Mucosa of stomach (tissue), 1 donor: ENCODE data around the gene TOR2A.

Experiments used
- H3K27me3 ChIP-seq: one replicate; pipeline ENCODE4 v1.7.0; 2013; ENCODE audit warnings: mild to moderate bottlenecking, low read length; ENCODE audit not compliant: control insufficient read depth, insufficient read depth
- H3K36me3 ChIP-seq: one replicate; pipeline ENCODE4 v1.7.0; 2013; ENCODE audit warnings: low read length; ENCODE audit not compliant: control insufficient read depth, insufficient read depth
- H3K4me1 ChIP-seq: one replicate; pipeline ENCODE4 v1.7.0; 2013; ENCODE audit warnings: mild to moderate bottlenecking, low read length; ENCODE audit not compliant: control insufficient read depth, insufficient read depth
- H3K4me3 ChIP-seq: one replicate; pipeline ENCODE4 v1.7.0; 2013; ENCODE audit warnings: low read length
- H3K9ac ChIP-seq: one replicate; pipeline ENCODE4 v1.7.0; 2013; ENCODE audit warnings: mild to moderate bottlenecking, low read length, moderate library complexity
- H3K9me3 ChIP-seq: one replicate; pipeline ENCODE4 v1.7.0; 2013; ENCODE audit warnings: mild to moderate bottlenecking, low read length, moderate library complexity; ENCODE audit not compliant: control insufficient read depth
- donor health status: Pancreatic carcinoma.

Gene TOR2A

DNA sequence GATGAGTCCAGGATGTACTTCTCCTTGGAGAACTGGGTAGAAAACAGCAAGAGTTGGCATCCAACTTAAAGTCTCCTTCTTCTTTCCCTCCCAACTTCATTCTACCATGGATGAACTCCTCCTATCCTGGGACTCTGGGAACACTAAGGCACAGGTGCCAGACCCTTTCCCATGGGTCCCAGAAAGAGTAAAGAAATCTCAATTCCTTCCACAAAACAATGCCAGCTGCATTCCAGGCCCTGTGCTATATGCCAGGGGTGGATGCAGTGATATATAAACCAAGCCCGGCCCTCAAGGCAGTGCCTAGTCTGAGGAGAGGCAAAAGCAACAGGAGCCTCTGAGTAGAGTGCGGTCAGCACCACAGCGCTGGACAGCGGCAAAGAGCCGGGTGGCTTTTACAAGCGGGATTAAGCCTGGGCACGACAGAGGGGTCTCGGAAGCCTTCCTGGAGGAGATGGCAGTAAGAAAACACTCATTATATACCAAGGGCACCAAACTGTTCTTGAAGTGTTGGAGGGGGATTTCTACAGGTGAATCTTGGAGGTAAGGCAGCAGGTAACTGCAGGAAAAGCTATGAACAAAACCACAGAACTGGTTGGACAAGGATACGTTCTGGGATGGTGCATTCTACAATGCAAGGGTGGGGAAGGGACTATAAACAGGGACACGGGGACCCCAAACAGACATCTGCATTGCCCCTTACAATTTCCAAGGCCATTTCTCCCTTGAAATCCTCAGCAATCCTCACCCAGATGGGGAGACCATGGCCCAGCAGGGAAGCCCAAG, 16.4 kb upstream of the TOR2A start:
- Histone ChIP-seq H3K27me3 (peaks cover 37% of the 10 kb centered on the region), H3K9me3 (no peaks in the 10 kb centered on the region), H3K36me3 (no peaks in the 10 kb centered on the region), H3K4me1 (no peaks in the 10 kb centered on the region), H3K9ac (no peak overlapping the region), H3K4me3 (no peak overlapping the region)

DNA sequence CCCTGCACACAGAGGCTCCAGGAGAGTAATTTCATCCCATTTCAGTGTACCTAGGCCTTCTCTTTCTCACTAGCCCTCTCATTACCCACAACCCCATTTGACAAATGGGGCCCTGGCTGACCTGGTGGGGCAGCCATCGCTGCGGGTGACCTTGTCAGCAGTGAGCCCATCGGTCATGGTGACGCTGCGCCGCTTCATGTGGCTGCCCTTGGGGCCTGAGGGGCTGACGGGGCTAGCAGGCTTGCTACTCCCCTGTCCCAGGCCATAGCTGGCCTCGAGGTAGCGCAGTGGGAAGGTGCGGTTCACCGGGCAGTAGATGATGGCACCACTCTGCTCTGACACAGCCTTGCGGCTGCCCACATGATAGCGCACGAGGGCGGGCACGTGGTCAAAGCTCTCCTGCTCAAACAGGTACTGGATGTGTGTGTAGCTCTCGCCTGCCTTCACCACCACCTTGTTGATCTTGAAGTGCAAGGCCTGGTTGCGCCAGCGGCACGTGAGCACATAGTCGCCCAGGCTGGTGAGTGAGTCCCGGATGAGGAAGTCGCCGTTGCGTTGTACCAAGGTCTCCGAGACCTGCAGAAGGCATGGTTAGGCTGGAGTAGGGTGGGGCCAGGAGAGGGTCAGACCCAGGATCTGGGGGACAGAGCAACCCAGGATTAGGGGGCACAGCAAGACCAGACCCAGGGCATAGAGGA, 14.1 kb upstream of the TOR2A start:
- Histone ChIP-seq H3K4me3 (no peak overlapping the region), H3K27me3 (peaks cover 20% of the 10 kb centered on the region), H3K36me3 (no peaks in the 10 kb centered on the region), H3K4me1 (no peaks in the 10 kb centered on the region), H3K9ac (no peak overlapping the region), H3K9me3 (no peaks in the 10 kb centered on the region)

DNA sequence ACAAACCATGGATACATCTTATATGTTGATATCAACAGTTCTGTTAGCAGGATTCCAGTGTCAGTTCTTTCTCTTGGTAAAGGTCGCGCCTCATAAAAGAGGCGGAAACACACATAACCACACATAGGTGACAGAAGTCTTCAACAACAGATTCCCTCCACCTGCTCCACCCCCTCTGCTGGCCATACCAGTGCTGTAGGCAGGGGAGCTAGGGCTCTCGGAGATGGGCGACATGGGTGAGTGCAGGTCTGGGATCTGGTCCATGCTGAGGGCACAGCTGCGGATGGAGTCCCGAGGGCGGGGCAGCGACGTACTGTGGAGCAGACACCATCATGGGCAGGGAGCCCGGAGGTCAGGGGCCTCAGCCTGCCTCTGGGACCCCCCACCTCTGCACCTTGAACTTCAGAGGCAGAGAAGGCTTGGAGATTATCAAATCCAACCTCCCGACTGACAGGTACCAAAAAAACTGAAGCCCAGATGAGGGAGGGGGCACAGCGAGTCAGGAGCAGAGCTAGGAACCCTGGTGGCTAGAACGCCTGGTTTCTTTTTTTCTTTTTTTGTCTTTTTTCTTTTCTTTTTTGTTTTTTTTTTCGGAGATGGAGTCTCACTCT, 12.0 kb upstream of the TOR2A start:
- peaks cover 8% of the 10 kb centered on the region for H3K27me3 ChIP-seq
- no peak overlapping the region for H3K4me3 ChIP-seq
- H3K9ac ChIP-seq: no peak overlapping the region
- H3K36me3 ChIP-seq: no peaks in the 10 kb centered on the region
- no peaks in the 10 kb centered on the region for H3K9me3 ChIP-seq
- peaks cover 8% of the 10 kb centered on the region for H3K4me1 ChIP-seq

DNA sequence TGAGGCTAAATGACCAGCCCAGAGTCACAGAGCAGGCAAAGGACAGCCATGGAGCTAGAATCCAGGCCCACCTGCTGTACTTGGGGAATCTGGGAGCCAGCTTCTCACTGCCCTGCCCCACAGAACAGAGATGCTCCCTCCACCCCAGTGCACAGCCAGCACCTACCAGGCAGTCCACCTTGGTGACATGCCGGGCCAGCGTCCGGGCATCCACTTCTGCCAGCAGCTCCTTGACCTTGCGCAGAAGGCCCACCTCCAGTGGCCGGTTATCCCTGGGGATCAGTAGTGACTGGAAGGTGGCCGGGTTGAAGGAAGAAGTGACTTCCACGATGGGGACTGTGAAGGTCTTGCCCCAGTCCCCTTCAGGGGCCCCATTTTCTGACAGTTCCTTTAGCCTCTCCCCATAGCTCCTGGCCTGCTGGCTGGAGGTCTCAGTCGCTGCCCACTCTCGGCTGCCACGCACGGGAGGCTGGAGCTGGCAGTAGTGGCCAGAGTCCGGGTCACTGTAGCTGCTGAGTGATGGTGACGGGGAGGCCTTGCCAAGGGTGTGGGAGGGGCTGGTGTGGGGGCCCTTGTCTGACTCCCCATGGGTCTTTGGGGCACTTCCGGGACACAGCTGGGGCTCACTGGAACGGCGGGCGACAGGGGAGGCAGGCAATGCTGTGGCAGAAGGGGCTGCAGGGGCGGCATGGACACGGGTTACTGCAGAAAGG, 9.5 kb upstream of the TOR2A start:
- Histone ChIP-seq H3K36me3 (no peaks in the 10 kb centered on the region), H3K27me3 (peaks cover 8% of the 10 kb centered on the region), H3K4me3 (no peak overlapping the region), H3K4me1 (peaks cover 22% of the 10 kb centered on the region), H3K9me3 (no peaks in the 10 kb centered on the region), H3K9ac (no peak overlapping the region)

DNA sequence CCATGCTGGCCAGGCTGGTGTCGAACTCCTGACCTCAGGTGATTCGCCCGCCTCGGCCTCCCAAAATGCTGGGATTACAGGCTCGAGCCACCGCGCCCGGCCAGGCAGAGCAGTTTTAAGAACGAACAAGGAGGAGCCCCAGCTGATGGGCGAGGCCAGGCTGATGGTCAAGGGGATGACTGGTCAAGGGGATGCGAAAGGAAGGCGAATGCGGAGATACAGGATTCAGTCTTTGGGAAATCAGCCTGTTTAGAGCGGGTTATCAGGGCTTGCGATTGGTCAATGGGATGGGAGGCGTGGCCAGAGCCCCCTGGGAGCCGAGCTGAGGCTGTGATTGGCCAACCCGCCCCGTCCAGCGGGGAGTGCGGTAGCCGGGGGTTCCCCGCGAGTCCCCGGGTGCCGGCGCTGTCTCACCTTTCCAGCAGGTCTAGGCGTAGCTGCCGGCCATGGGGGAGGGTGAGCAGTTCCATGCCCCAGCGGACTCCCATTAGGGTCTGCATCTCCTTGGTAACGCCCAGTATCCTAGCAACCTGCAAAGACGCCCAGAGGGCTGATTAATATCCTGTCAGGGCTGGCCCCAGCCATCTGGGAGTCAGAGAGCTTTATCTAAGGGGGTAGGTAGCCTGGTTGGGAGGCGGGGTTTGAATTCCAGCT, 7.5 kb upstream of the TOR2A start:
- Histone ChIP-seq H3K9ac (no peak overlapping the region), H3K4me1 (peaks cover 22% of the 10 kb centered on the region), H3K4me3 (no peak overlapping the region), H3K9me3 (no peaks in the 10 kb centered on the region), H3K36me3 (no peaks in the 10 kb centered on the region), H3K27me3 (peaks cover 8% of the 10 kb centered on the region)

DNA sequence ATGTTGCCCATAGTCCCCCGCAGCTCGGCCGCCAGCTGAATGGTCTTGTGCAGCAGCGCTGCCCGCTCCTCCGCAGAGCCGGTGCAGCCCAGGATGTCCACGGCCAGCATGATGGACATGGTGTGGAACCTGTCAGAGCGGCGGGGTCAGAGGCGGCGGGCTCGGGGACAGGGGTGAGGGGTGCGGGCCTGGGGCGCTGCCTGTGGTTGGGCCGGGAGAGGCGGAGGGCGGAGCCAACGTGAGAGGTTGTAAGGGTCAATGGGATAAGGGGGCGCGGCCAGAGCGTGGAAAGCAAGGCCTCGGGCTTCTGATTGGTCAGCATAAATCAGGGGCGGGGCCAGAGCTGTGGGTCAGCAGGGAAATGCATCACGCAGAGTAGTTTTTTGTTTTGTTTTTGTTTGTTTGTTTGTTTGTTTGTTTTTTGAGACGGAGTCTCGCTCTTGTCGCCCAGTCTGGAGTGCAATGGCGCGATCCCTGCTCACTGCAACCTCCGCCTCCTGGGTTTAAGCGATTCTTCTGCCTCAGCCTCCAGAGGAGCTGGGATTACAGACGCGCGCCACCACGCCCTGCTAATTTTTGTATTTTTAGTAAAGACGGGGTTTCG, 6.8 kb upstream of the TOR2A start:
- H3K9ac ChIP-seq: no peak overlapping the region
- H3K36me3 ChIP-seq: no peaks in the 10 kb centered on the region
- H3K27me3 ChIP-seq: peaks cover 8% of the 10 kb centered on the region
- H3K9me3 ChIP-seq: no peaks in the 10 kb centered on the region
- H3K4me3 ChIP-seq: no peak overlapping the region
- peaks cover 22% of the 10 kb centered on the region for H3K4me1 ChIP-seq

DNA sequence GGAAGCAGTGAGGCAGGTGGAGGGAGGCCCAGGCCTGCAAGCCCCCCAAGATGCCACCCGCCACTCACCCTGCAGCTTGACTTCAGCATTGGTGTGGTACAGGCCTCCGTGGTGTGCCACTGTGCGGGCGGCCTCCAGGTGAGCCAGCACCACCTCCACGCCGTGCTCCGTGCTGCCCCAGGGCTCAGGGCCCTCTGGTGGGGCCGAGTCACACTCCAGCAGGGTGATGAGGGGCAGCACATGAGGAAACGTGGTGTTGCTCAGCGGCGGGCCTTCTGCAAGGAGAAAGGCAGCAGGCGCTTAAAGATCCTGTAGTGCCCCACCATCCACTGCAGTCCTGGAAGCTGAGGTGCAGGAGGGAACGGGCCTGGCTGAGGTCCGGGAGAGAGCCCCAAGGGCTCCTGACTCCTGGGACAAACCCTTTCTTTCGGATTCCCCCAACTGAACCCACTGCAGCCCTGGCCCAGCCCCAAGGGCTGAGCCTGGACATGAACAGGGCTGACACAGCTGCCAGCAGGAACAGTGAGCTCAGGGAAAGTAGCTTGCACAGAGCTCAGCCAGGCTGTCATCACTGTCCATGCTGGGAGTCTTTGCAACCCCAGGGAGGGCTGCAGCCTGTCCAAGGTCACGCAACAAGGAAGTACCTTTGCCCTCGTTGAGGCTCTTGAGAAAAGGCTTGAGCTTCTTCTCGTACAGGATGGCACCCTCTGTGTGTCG, 4.7 kb upstream of the TOR2A start:
- Histone ChIP-seq H3K4me3 (no peak overlapping the region), H3K9ac (no peak overlapping the region), H3K9me3 (no peaks in the 10 kb centered on the region), H3K27me3 (peaks cover 8% of the 10 kb centered on the region), H3K4me1 (peaks cover 22% of the 10 kb centered on the region), H3K36me3 (no peaks in the 10 kb centered on the region)

DNA sequence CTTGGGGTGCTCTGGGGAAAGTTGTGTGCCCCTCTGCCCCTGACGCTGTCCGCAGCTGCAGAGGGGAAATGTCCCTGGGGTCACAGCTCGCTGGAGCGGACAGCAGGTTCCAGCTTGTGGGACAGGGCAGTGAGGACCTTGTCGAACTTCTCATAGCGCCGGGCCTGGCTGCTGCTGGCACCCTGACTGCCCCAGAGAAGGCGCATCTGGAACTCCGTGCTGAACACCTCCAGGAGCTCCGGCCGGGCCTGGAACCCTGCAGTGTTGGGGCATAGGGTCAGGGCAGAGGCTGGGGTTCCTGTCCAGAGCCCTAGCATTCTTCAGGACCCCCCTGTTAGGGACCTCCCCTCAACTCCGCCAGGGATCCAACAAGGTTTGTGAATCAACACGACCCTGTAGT, 3.6 kb upstream of the TOR2A start:
- peaks cover 8% of the 10 kb centered on the region for H3K27me3 ChIP-seq
- H3K36me3 ChIP-seq: no peaks in the 10 kb centered on the region
- no peaks in the 10 kb centered on the region for H3K9me3 ChIP-seq
- H3K4me1 ChIP-seq: peaks cover 32% of the 10 kb centered on the region
- no peak overlapping the region for H3K9ac ChIP-seq
- no peak overlapping the region for H3K4me3 ChIP-seq

DNA sequence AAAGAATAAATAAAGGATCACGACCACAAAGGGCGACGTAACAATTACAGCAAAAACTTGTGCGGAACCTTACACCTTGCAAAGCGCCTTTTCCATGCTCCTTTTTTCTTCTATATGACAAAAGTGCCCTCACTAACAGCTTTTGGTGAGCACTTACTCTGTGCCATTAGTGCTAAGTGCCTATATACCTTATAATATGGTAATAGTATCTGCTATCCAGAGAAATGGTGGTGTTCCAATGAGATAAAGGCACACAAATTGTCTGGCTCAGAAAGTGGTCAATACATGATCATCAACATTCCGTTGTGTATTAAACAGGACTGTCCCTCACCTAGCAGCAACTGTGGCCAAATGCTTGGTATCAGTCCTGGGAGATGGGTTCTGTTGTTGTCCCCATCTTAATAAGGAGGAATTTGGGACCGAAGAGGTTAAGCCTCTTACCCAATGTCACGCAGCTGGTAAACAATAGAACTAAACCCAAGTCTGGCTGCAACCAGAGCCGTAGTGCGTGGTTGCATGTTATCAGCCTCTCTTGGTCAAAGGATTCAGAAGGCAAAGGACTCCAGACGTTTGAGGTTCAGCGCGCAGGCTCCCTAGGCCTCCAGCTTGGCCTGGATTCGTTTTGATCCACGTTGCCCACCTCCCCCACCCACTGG, 564 bp upstream of the TOR2A start:
- no peak overlapping the region for H3K4me3 ChIP-seq
- no peak overlapping the region for H3K9ac ChIP-seq
- no peaks in the 10 kb centered on the region for H3K9me3 ChIP-seq
- peaks cover 15% of the 10 kb centered on the region for H3K4me1 ChIP-seq
- no peaks in the 10 kb centered on the region for H3K36me3 ChIP-seq
- H3K27me3 ChIP-seq: no peaks in the 10 kb centered on the region

DNA sequence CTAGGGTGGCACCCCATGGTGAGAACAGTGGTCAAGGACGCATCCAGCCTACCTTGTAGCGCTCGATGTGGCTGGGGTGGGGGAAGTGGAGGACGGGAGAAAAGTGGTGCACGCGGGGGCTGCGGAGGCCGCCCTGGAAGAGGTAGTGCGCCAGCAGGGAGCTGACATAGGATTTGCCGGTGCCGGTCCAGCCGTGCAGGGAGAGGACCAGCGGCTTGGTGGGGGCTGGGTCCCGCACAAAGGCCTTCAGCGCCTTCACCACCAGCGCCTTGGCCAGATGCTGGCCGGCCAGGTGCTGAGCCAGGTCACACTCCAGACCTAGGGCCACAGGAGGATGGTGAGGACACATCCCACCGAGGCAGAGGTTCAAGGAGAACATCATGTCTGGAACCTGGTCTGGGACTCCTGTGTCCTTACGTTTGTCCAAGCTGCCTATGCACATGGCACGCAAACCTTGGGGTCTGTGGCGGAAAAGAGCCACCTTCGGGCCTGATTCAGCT, 797 bp downstream of the TOR2A start:
- Histone ChIP-seq H3K36me3 (no peaks in the 10 kb centered on the region), H3K27me3 (no peaks in the 10 kb centered on the region), H3K9me3 (no peaks in the 10 kb centered on the region), H3K4me1 (peaks cover 10% of the 10 kb centered on the region), H3K4me3 (peak overlapping the region; percentile 80), H3K9ac (peak overlapping the region; percentile 80)
